Erythroblast (primary cell): Measurements from ENCODE around the gene SLC39A5.

Experiments used
- GATA1 ChIP-seq: IDR thresholded peaks from 2 replicates; pipeline ENCODE4 v1.6.1; 2011; ENCODE audit warnings: low read depth, mild to moderate bottlenecking, control low read depth, low read length, moderate library complexity
- POLR2A ChIP-seq: IDR thresholded peaks from 2 replicates; pipeline ENCODE4 v1.6.1; 2011; ENCODE audit warnings: mild to moderate bottlenecking, low read length

DNA sequence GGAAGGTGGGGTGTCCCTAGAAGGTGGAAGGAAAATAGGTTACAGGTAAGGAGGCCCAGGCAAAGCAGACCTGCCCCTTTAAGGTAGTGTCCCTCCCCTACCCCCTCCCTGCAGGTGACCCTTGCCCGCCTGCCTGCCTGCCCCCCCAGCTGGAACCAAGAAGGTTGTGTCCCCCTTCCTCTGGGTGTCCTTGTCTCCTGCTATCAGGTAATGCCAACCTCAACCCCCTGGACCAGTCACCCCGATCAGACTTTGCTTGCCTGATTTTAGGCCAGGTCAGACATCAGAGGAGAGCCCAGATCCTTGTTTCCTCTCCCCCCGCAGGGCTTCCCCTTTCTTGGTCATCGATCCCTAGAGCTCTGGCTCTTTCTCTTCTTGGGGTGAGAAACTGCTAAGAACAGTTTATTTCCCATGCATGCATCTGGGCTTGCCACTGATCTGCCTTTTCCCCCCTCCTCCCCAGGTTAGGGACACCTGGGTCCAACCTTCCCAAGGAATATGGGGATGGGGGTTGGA, at the start of gene SLC39A5:
- TF ChIP-seq POLR2A = peak; percentile 17
- no peak for TF ChIP-seq GATA1
